Keratinocyte (primary cell): ENCODE measurements around the gene DRGX. TPM values are rescaled to one million over a fixed set of nuclear protein-coding genes. Genes with fewer than 3 reads are reported as not detected.

Experiments used
- DNase-seq: peaks from one replicate; pipeline ENCODE4 v3.0.0-alpha.2; 2011; ENCODE audit warnings: low read depth, missing footprints, low spot score
- FAIRE-seq: peaks from 2 replicates; lab custom pipeline; 2011; peaks lifted over from hg19 to GRCh38; lab: Jason Lieb, UNC
- H2AFZ ChIP-seq: 2 replicates; pipeline ENCODE4 v1.6.0; 2012; ENCODE audit warnings: low read length, control low read depth, inconsistent platforms; ENCODE audit not compliant: control insufficient read depth
- H3K27ac ChIP-seq: 2 replicates; pipeline ENCODE4 v1.5.1; 2011; ENCODE audit warnings: low read length; ENCODE audit not compliant: control insufficient read depth, insufficient read depth
- H3K27me3 ChIP-seq: 3 replicates; pipeline ENCODE4 v1.6.0; 2011; ENCODE audit warnings: low read length; ENCODE audit not compliant: control insufficient read depth, insufficient read depth; ENCODE audit errors: extremely low read depth
- H3K36me3 ChIP-seq, 2 experiments: 2 replicates in 1 of 2; 3 replicates in 1 of 2; pipeline ENCODE4 v1.5.1; 2011; ENCODE audit warnings: low read length in 2 of 2, mild to moderate bottlenecking in 1 of 2; ENCODE audit not compliant: control insufficient read depth in 2 of 2, insufficient read depth in 2 of 2; ENCODE audit errors: extremely low read depth in 1 of 2
- H3K4me1 ChIP-seq: 3 replicates; pipeline ENCODE4 v1.5.1; 2011; ENCODE audit warnings: low read length; ENCODE audit not compliant: control insufficient read depth, insufficient read depth; ENCODE audit errors: extremely low read depth
- H3K4me2 ChIP-seq: 3 replicates; pipeline ENCODE4 v1.6.0; 2011; ENCODE audit warnings: low read depth, low read length; ENCODE audit not compliant: control insufficient read depth, insufficient read depth; ENCODE audit errors: extremely low read depth
- H3K4me3 ChIP-seq, 3 experiments: fragments of 200-600 bp in 1 of 3; sonication (generic) in 1 of 3; 2 replicates in 2 of 3; 3 replicates in 1 of 3; pipeline ENCODE4 v1.5.1; 2011 to 2016; ENCODE audit warnings: low read length in 3 of 3, mild to moderate bottlenecking in 3 of 3, control low read depth in 2 of 3, inconsistent platforms in 1 of 3, low read depth in 1 of 3, mixed read lengths in 1 of 3, mixed run types in 1 of 3, moderate library complexity in 1 of 3; ENCODE audit not compliant: control insufficient read depth in 2 of 3, insufficient read depth in 2 of 3; ENCODE audit errors: extremely low read depth in 1 of 3
- H3K79me2 ChIP-seq: 2 replicates; pipeline ENCODE4 v1.6.0; 2012; ENCODE audit warnings: low read length; ENCODE audit not compliant: control insufficient read depth, insufficient read depth
- H3K9ac ChIP-seq: 3 replicates; pipeline ENCODE4 v1.6.0; 2011; ENCODE audit warnings: low read length; ENCODE audit not compliant: control insufficient read depth, insufficient read depth; ENCODE audit errors: extremely low read depth
- H3K9me1 ChIP-seq: 3 replicates; pipeline ENCODE4 v1.6.0; 2011; ENCODE audit warnings: low read length; ENCODE audit not compliant: control insufficient read depth, insufficient read depth; ENCODE audit errors: extremely low read depth
- H3K9me3 ChIP-seq: 2 replicates; pipeline ENCODE4 v1.5.1; 2012; ENCODE audit warnings: low read depth, low read length; ENCODE audit not compliant: control insufficient read depth
- H4K20me1 ChIP-seq: 3 replicates; pipeline ENCODE4 v1.6.0; 2011; ENCODE audit warnings: low read length; ENCODE audit not compliant: control insufficient read depth, insufficient read depth; ENCODE audit errors: extremely low read depth
- CTCF ChIP-seq, 3 experiments: IDR thresholded peaks in 1 of 3; conservative IDR thresholded peaks in 1 of 3; optimal IDR thresholded peaks in 1 of 3; 2 replicates in 2 of 3; 3 replicates in 1 of 3; pipeline versions ENCODE3 to v1.5.1; 2011; ENCODE audit warnings: low read length in 3 of 3, mild to moderate bottlenecking in 3 of 3, moderate library complexity in 2 of 3, control low read depth in 1 of 3, inconsistent platforms in 1 of 3; ENCODE audit not compliant: insufficient read depth in 2 of 3; ENCODE audit errors: extremely low read depth in 1 of 3
- EZH2 ChIP-seq: IDR thresholded peaks from one replicate; pipeline ENCODE4 v1.6.1; 2012; ENCODE audit warnings: inconsistent platforms, mild to moderate bottlenecking, low read length, moderate library complexity
- dilution Hi-C: fragments of 300-500 bp; cut with MboI; formaldehyde crosslinking; loops from one replicate; pipeline ENCODE4 v1.7.0; 2020; ENCODE audit warnings: low sequenced_read_pairs; ENCODE audit not compliant: extremely low pct_ligation_motif_present
- polyA plus RNA-seq, 5 experiments: library from polyadenylated mRNA; depleted of rRNA in 3 of 5; stranded (reverse) in 3 of 5; stranded (forward) in 1 of 5; unstranded in 1 of 5; fragments of >200 nt; gene quantifications; 1 replicate in 1 of 5; 2 replicates in 3 of 5; 3 replicates in 1 of 5; pipeline versions ENCODE4 v1.2.1 to v1.2.3, GENCODE V29; 2011 to 2012; ENCODE audit warnings: missing spikeins in 2 of 5, low read depth in 1 of 5, low replicate concordance in 1 of 5

Gene DRGX
- polyA plus RNA-seq, 1 donor (not counting 4 experiments of a cell fraction or from before 2014, with no cell fraction given), result not detected

GRCh38 chr10:49348593-49348992 lies 47.3 kb downstream of the DRGX start:
- TF ChIP-seq EZH2 (no peak), CTCF (optimal IDR thresholded peaks at IDR 0.05 in 1 of 3, IDR thresholded peaks at IDR 0.05 in 1 of 3, conservative IDR thresholded peaks at IDR 0.05 in 1 of 3; ENCODE audit: extremely low read depth in 1 of 3, insufficient read depth in 2 of 3, low read length in 3 of 3) (no peak)
- Histone ChIP-seq H3K79me2 (no peaks in the 10 kb centered on the region), H3K36me3 (no peaks in the 10 kb centered on the region), H4K20me1 (no peaks in the 10 kb centered on the region), H3K27ac (no peak overlapping the region), H3K9me1 (no peaks in the 10 kb centered on the region), H3K4me2 (no peak overlapping the region), H3K4me1 (no peaks in the 10 kb centered on the region), H3K9ac (no peak overlapping the region), H3K9me3 (no peaks in the 10 kb centered on the region), H3K27me3 (no peaks in the 10 kb centered on the region), H2AFZ (no peak overlapping the region), H3K4me3 (no peak overlapping the region)
- DNase-seq (no peak), FAIRE-seq (no peak)
- dilution Hi-C loops, result no loop called here

GRCh38 chr10:49347827-49348226 lies 48.1 kb downstream of the DRGX start:
- Histone ChIP-seq H4K20me1 (no peaks in the 10 kb centered on the region), H2AFZ (no peak overlapping the region), H3K9me3 (no peaks in the 10 kb centered on the region), H3K9ac (no peak overlapping the region), H3K27me3 (no peaks in the 10 kb centered on the region), H3K36me3 (no peaks in the 10 kb centered on the region), H3K79me2 (no peaks in the 10 kb centered on the region), H3K4me3 (no peak overlapping the region), H3K4me1 (no peaks in the 10 kb centered on the region), H3K4me2 (no peak overlapping the region), H3K9me1 (no peaks in the 10 kb centered on the region), H3K27ac (no peak overlapping the region)
- dilution Hi-C loops, result no loop called here
- no peak for TF ChIP-seq CTCF (optimal IDR thresholded peaks at IDR 0.05 in 1 of 3, IDR thresholded peaks at IDR 0.05 in 1 of 3, conservative IDR thresholded peaks at IDR 0.05 in 1 of 3; ENCODE audit: extremely low read depth in 1 of 3, insufficient read depth in 2 of 3, low read length in 3 of 3)
- no peak for TF ChIP-seq EZH2
- no peak for DNase-seq
- FAIRE-seq, result no peak
